ENCODE data around the gene MORC1. TPM values are rescaled to one million over a fixed set of nuclear protein-coding genes. Genes with fewer than 3 reads are reported as not detected.

Gene MORC1
- total RNA-seq, 1 donor from 2014 or later = not detected

- Mint-ChIP-seq H3K9me3 (peaks cover 7% of the 10 kb centered on the region), H3K36me3 (ENCODE audit: low read depth) (no peaks in the 10 kb centered on the region), H3K27me3 (ENCODE audit: low read depth) (no peaks in the 10 kb centered on the region), H3K4me1 (no peaks in the 10 kb centered on the region), H3K27ac (ENCODE audit: unreplicated experiment) (no peak overlapping the region), H3K4me3 (no peak overlapping the region)
- no peak for DNase-seq (ENCODE audit: low read depth, low spot score)
- TF ChIP-seq CTCF (conservative IDR thresholded peaks at IDR 0.05) = no peak
Observed at GRCh38 chr3:108976058-108976457, 141.9 kb downstream of the MORC1 start.

GRCh38 chr3:108973019-108973418 is 144.9 kb downstream of the MORC1 start:
- Mint-ChIP-seq H3K27me3 (ENCODE audit: low read depth) (no peaks in the 10 kb centered on the region), H3K27ac (ENCODE audit: unreplicated experiment) (no peak overlapping the region), H3K9me3 (peaks cover 5% of the 10 kb centered on the region), H3K4me3 (no peak overlapping the region), H3K36me3 (ENCODE audit: low read depth) (no peaks in the 10 kb centered on the region), H3K4me1 (no peaks in the 10 kb centered on the region)
- DNase-seq (ENCODE audit: low read depth, low spot score) = no peak
- TF ChIP-seq CTCF (conservative IDR thresholded peaks at IDR 0.05) = no peak

- no peak for TF ChIP-seq CTCF (conservative IDR thresholded peaks at IDR 0.05)
- Mint-ChIP-seq H3K9me3 (peaks cover 5% of the 10 kb centered on the region), H3K27me3 (ENCODE audit: low read depth) (no peaks in the 10 kb centered on the region), H3K4me3 (no peak overlapping the region), H3K36me3 (ENCODE audit: low read depth) (no peaks in the 10 kb centered on the region), H3K27ac (ENCODE audit: unreplicated experiment) (no peak overlapping the region), H3K4me1 (no peaks in the 10 kb centered on the region)
- no peak for DNase-seq (ENCODE audit: low read depth, low spot score)
Observed at GRCh38 chr3:108972482-108972881, 145.5 kb downstream of the MORC1 start.

- Mint-ChIP-seq H3K27ac (ENCODE audit: unreplicated experiment) (no peak overlapping the region), H3K9me3 (peaks cover 5% of the 10 kb centered on the region), H3K4me1 (no peaks in the 10 kb centered on the region), H3K27me3 (ENCODE audit: low read depth) (no peaks in the 10 kb centered on the region), H3K36me3 (ENCODE audit: low read depth) (no peaks in the 10 kb centered on the region), H3K4me3 (no peak overlapping the region)
- DNase-seq (ENCODE audit: low read depth, low spot score) = no peak
- no peak for TF ChIP-seq CTCF (conservative IDR thresholded peaks at IDR 0.05)
Observed at GRCh38 chr3:108970561-108970960, 147.4 kb downstream of the MORC1 start.

GRCh38 chr3:108966773-108967172 is 151.2 kb downstream of the MORC1 start:
- H3K27me3 Mint-ChIP-seq (ENCODE audit: low read depth) = no peaks in the 10 kb centered on the region
- H3K4me1 Mint-ChIP-seq = no peaks in the 10 kb centered on the region
- no peak overlapping the region for H3K4me3 Mint-ChIP-seq
- H3K9me3 Mint-ChIP-seq = no peaks in the 10 kb centered on the region
- no peak overlapping the region for H3K27ac Mint-ChIP-seq (ENCODE audit: unreplicated experiment)
- DNase-seq (ENCODE audit: low read depth, low spot score) = no peak
- no peaks in the 10 kb centered on the region for H3K36me3 Mint-ChIP-seq (ENCODE audit: low read depth)
- TF ChIP-seq CTCF (conservative IDR thresholded peaks at IDR 0.05) = no peak

GRCh38 chr3:108959017-108959416 is 158.9 kb downstream of the MORC1 start:
- no peaks in the 10 kb centered on the region for H3K36me3 Mint-ChIP-seq (ENCODE audit: low read depth)
- no peak overlapping the region for H3K4me3 Mint-ChIP-seq
- no peaks in the 10 kb centered on the region for H3K9me3 Mint-ChIP-seq
- H3K27me3 Mint-ChIP-seq (ENCODE audit: low read depth) = no peaks in the 10 kb centered on the region
- DNase-seq (ENCODE audit: low read depth, low spot score) = no peak
- H3K4me1 Mint-ChIP-seq = peaks cover 5% of the 10 kb centered on the region
- TF ChIP-seq CTCF (conservative IDR thresholded peaks at IDR 0.05) = no peak
- H3K27ac Mint-ChIP-seq (ENCODE audit: unreplicated experiment) = no peak overlapping the region
